GM18861 (cell line): ENCODE measurements around the gene ZNF813.
"Not testable (repeated sequence)": the region's sequence is repeated elsewhere in the genome, so short reads cannot be mapped to it uniquely, and the experiment has no call there.

Experiments
- ATAC-seq: cut with Tn5 transposase; IDR thresholded peaks from one replicate; pipeline ENCODE4 v1.9.1; 2021; ENCODE audit not compliant: unreplicated experiment

ZNF813 gene

GRCh38 chr19:53467485-53468262 is at the start of gene ZNF813:
Gene ZNF813, plus strand, starts transcription at chr19:53467733. Its CDS starts 16,090 bp downstream, at chr19:53483823.
- peak; percentile 68 for ATAC-seq

DNA sequence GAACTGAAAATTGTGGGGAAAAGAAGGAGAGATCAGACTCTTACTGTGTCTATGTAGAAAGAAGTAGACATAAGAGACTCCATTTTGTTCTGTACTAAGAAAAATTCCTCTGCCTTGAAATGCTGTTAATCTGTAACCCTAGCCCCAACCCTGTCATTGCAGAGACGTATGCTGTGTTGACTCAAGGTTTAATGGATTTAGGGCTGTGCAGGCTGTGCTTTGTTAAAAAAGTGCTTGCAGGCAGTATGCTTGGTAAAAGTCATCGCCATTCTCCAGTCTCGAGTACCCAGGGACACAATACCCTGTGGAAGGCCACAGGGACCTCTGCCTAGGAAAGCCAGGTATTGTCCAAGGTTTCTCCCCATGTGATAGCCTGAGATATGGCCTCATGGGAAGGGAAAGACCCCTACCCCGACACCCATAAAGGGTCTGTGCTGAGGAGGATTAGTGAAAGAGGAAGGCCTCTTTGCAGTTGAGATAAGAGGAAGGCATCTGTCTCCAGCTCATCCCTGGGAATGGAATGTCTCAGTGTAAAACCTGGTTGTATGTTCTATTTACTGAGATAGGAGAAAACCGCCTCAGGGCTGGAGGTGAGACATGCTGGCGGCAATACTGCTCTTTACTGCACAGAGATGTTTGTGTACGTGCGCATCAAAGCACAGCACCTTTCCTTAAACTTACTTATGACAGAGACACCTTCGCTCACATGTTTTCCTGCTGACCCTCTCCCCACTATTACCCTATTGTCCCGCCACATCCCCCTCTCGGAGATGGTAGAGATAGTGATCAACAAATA is 46.8 kb upstream of the ZNF813 start:
- not testable (repeated sequence) for ATAC-seq

GRCh38 chr19:53422551-53422950 is 45.0 kb upstream of the ZNF813 start:
- no peak for ATAC-seq

GRCh38 chr19:53423074-53423473 is 44.5 kb upstream of the ZNF813 start:
- ATAC-seq = not testable (repeated sequence)

DNA sequence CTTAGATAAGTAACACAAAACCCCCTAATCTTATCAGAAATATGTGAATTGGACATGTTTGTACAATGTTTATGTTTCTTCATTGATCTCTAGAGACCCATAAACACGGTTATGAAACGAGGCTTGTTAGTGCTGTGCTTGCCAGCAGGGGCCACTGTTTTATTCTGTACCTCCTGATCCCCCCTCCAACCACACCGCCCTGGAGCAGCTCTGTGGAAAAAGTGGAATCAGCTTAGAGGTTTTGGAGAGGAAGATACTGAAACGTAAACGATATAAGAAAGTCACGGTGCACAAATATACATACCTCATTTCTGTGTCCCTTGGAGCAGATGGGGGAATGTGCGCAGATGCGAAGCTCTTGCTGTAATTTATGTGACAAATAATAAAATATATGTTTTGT is 43.9 kb upstream of the ZNF813 start:
- not testable (repeated sequence) for ATAC-seq

DNA sequence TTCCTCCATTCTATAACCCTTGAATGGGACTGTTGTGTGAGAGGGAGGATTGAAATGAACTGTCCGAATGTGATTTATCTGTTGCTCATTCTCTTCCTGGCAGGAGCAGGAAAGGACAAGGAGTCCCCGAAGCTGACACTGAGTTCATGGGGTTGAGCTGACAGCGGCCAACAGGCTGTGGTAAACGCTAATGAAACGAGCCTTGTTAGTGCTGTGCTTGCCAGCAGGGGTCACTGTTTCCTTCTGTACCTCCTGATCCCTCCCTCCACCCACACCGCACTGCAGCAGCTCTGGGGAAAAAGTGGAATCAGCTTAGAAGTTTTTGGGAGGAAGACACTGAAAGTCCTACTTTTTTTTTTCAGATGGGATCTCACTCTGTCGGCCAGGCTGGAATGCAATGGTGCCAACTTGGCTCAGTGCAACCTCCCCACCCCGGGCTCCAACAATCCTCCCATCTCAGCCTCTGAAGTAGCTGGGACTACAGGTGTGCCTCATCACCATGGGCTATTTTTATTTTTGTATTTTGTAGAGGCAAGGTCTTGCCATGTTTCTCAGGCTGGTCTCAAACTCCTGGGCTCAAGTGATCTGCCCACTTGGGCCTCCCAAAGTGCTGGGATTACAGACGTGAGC is 42.5 kb upstream of the ZNF813 start:
- no peak for ATAC-seq

- ATAC-seq = peak; percentile 87
Measured at GRCh38 chr19:53431399-53432087, 36.0 kb upstream of the ZNF813 start, which contains the start of gene ZNF761. Gene ZNF761, plus strand, starts transcription at chr19:53431984. Its CDS starts 15,285 bp downstream, at chr19:53447269.

GRCh38 chr19:53432088-53432661 is 35.4 kb upstream of the ZNF813 start:
- ATAC-seq = no peak

DNA sequence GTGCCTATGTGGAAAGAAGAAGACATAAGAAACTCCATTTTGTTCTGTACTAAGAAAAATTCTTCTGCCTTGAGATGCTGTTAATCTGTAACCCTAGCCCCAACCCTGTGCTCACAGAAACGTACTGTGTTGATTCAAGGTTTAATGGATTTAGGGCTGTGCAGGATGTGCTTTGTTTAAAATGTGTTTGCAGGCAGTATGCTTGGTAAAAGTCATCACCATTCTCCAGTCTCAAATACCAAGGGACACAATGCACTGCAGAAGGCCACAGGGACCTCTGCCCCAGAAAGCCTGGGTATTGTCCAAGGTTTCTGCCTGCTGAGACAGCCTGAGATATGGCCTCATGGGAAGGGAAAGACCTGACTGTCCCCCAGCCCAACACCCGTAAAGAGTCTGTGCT is 23.7 kb upstream of the ZNF813 start:
- not testable (repeated sequence) for ATAC-seq

- ATAC-seq = not testable (repeated sequence)
Measured at GRCh38 chr19:53447196-53447595, 20.3 kb upstream of the ZNF813 start.

DNA sequence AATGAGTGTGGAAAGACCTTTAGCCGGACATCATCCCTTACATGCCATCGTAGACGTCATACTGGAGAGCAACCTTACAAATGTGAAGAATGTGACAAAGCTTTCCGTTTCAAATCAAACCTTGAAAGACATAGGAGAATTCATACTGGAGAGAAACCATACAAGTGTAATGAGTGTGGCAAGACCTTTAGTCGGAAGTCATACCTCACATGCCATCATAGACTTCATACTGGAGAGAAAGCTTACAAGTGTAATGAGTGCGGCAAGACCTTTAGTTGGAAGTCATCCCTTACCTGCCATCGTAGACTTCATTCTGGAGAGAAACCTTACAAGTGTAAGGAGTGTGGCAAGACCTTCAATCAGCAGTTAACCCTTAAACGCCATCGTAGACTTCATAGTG is 11.7 kb upstream of the ZNF813 start:
- ATAC-seq = no peak

GRCh38 chr19:53460131-53460721 is 7.3 kb upstream of the ZNF813 start:
- not testable (repeated sequence) for ATAC-seq

- ATAC-seq = no peak
Measured at GRCh38 chr19:53461866-53462265, 5.7 kb upstream of the ZNF813 start.

- ATAC-seq = no peak
Measured at GRCh38 chr19:53462861-53463260, 4.7 kb upstream of the ZNF813 start.

DNA sequence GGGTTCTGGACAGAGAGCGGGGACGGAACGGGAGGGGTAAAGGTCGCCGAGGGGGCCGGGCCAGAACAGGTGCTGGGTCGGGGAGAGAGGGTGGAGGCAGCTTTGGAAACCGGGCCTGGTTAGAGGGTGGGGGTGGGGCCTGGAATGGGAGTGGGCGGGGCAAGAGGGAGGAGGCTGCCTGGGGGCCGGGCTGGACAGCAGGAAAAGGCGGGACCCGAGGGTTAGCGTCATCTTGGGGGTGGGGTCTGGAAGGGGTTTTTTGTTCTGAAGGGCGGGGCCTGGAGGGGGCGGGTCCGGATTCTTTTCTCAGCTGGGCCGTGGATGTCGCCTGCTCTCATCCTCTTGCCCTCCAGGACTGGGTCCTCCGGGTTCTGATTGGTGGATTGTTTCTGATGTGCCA is 4.3 kb upstream of the ZNF813 start:
- no peak for ATAC-seq

- no peak for ATAC-seq
Measured at GRCh38 chr19:53466726-53467484, 628 bp upstream of the ZNF813 start.

- not testable (repeated sequence) for ATAC-seq
Measured at GRCh38 chr19:53468628-53469027, 1.1 kb downstream of the ZNF813 start.

GRCh38 chr19:53471916-53472315 is 4.4 kb downstream of the ZNF813 start:
- no peak for ATAC-seq

GRCh38 chr19:53474832-53475231 is 7.3 kb downstream of the ZNF813 start:
- not testable (repeated sequence) for ATAC-seq
